ENCODE results near the gene PAX6. TPM values are rescaled to one million over a fixed set of nuclear protein-coding genes. Genes with fewer than 3 reads are reported as not detected.
A peak's percentile ranks its signal among the peaks of the same experiment; 100 is the strongest.

The PAX6 gene
- total RNA-seq, 1 donor from 2014 or later, result 11.4 TPM

GRCh38 chr11:31809857-31810778, 1.0 kb downstream of the PAX6 start:
- FAIRE-seq, result no peak
- DNase-seq (ENCODE audit: low spot score in 2 of 2), result no peak

- no peak for FAIRE-seq
- no peak for DNase-seq (ENCODE audit: low spot score in 2 of 2)
Measured at GRCh38 chr11:31809541-31809856, 1.6 kb downstream of the PAX6 start.

GRCh38 chr11:31808721-31809540, 2.2 kb downstream of the PAX6 start:
- no peak for DNase-seq (ENCODE audit: low spot score in 2 of 2)

GRCh38 chr11:31807799-31808667, 3.1 kb downstream of the PAX6 start:
- FAIRE-seq (no peak), DNase-seq (ENCODE audit: low spot score in 2 of 2) (no peak)

More at GRCh38 chr11:31808721-31809540, 2.2 kb downstream of the PAX6 start:
- FAIRE-seq, result no peak

GRCh38 chr11:31806928-31807798, 4.0 kb downstream of the PAX6 start:
- no peak for FAIRE-seq
- no peak for DNase-seq (ENCODE audit: low spot score in 2 of 2)

GRCh38 chr11:31806186-31806927, 4.8 kb downstream of the PAX6 start:
- no peak for DNase-seq (ENCODE audit: low spot score in 2 of 2)
- no peak for FAIRE-seq

GRCh38 chr11:31805629-31806185, 5.4 kb downstream of the PAX6 start:
- FAIRE-seq (no peak), DNase-seq (ENCODE audit: low spot score in 2 of 2) (no peak)

GRCh38 chr11:31805037-31805628, 6.0 kb downstream of the PAX6 start:
- DNase-seq (ENCODE audit: low spot score in 2 of 2) (no peak), FAIRE-seq (no peak)

- no peak for FAIRE-seq
- DNase-seq (ENCODE audit: low spot score in 2 of 2), result peak in 1 of 2 donors; percentile 36
Measured at GRCh38 chr11:31804312-31805036, 6.6 kb downstream of the PAX6 start.

GRCh38 chr11:31803813-31804311, 7.3 kb downstream of the PAX6 start:
- DNase-seq (ENCODE audit: low spot score in 2 of 2), result peak in 1 of 2 donors; percentile 33

GRCh38 chr11:31802990-31803812, 7.9 kb downstream of the PAX6 start:
- FAIRE-seq (no peak), DNase-seq (ENCODE audit: low spot score in 2 of 2) (peak; percentile 18 to 32)

More at GRCh38 chr11:31803813-31804311, 7.3 kb downstream of the PAX6 start:
- FAIRE-seq, result no peak

GRCh38 chr11:31802609-31802989, 8.5 kb downstream of the PAX6 start:
- no peak for FAIRE-seq
- no peak for DNase-seq (ENCODE audit: low spot score in 2 of 2)

- FAIRE-seq, result no peak
- no peak for DNase-seq (ENCODE audit: low spot score in 2 of 2)
Measured at GRCh38 chr11:31802000-31802551, 9.0 kb downstream of the PAX6 start.

GRCh38 chr11:31801298-31801702, 9.8 kb downstream of the PAX6 start:
- no peak for DNase-seq (ENCODE audit: low spot score in 2 of 2)
- FAIRE-seq, result no peak

- FAIRE-seq (no peak), DNase-seq (ENCODE audit: low spot score in 2 of 2) (no peak)
Measured at GRCh38 chr11:31800398-31801265, 10.5 kb downstream of the PAX6 start.
